Duodenal mucosa (tissue), 2 donors: ENCODE data around the gene TEX26.

Experiments used
- H3K27ac ChIP-seq: one replicate; pipeline ENCODE4 v1.7.0; 2013; ENCODE audit warnings: low read depth, low read length
- H3K27me3 ChIP-seq, 2 donors: one replicate each; pipeline ENCODE4 v1.7.0; 2013; ENCODE audit warnings: low read length in 2 of 2, control low read depth in 1 of 2; ENCODE audit not compliant: insufficient read depth in 2 of 2, control insufficient read depth in 1 of 2
- H3K36me3 ChIP-seq, 2 donors: one replicate each; pipeline ENCODE4 v1.7.0; 2013; ENCODE audit warnings: low read length in 2 of 2, control low read depth in 1 of 2; ENCODE audit not compliant: insufficient read depth in 2 of 2, control insufficient read depth in 1 of 2
- H3K4me1 ChIP-seq, 2 donors: one replicate each; pipeline ENCODE4 v1.7.0; 2013; ENCODE audit warnings: low read length in 2 of 2, control low read depth in 1 of 2; ENCODE audit not compliant: insufficient read depth in 2 of 2, control insufficient read depth in 1 of 2
- H3K4me3 ChIP-seq, 2 donors: one replicate each; pipeline ENCODE4 v1.7.0; 2013; ENCODE audit warnings: low read length in 2 of 2, low read depth in 1 of 2
- H3K9ac ChIP-seq, 2 donors: one replicate each; pipeline ENCODE4 v1.7.0; 2013; ENCODE audit warnings: low read length in 2 of 2, low read depth in 1 of 2
- H3K9me3 ChIP-seq, 2 donors: one replicate each; pipeline ENCODE4 v1.7.0; 2013; ENCODE audit warnings: low read length in 2 of 2, control low read depth in 1 of 2; ENCODE audit not compliant: control insufficient read depth in 1 of 2

Gene TEX26

GRCh38 chr13:30932481-30933353 lies at the start of gene TEX26:
Gene TEX26 (plus strand): TSS chr13:30932656. CDS start chr13:30932716, 60 bp downstream.
- Histone ChIP-seq H3K9ac (no peak within 1 kb of the TSS), H3K9me3 (no peaks in the 10 kb centered on the region), H3K4me1 (peaks cover 0 to 3% of the 10 kb centered on the region in 2 donors), H3K27me3 (peaks cover 6 to 40% of the 10 kb centered on the region in 2 donors), H3K4me3 (no peak within 1 kb of the TSS), H3K27ac (no peak within 1 kb of the TSS), H3K36me3 (no peaks in the 10 kb centered on the region)

- H3K27ac ChIP-seq = no peak overlapping the region
- H3K36me3 ChIP-seq = no peaks in the 10 kb centered on the region
- H3K9ac ChIP-seq = no peak overlapping the region
- H3K27me3 ChIP-seq = peaks cover 0 to 3% of the 10 kb centered on the region in 2 donors
- no peaks in the 10 kb centered on the region for H3K9me3 ChIP-seq
- no peak overlapping the region for H3K4me3 ChIP-seq
- peaks cover 0 to 3% of the 10 kb centered on the region in 2 donors for H3K4me1 ChIP-seq
These were observed 49.3 kb upstream of the TEX26 start for GRCh38 chr13:30882996-30883766.

- Histone ChIP-seq H3K4me3 (no peak overlapping the region), H3K27ac (no peak overlapping the region), H3K9ac (no peak overlapping the region), H3K36me3 (no peaks in the 10 kb centered on the region), H3K9me3 (peaks cover 0 to 3% of the 10 kb centered on the region in 2 donors), H3K4me1 (peaks cover 0 to 3% of the 10 kb centered on the region in 2 donors), H3K27me3 (peaks cover 0 to 3% of the 10 kb centered on the region in 2 donors)
These were observed 47.9 kb upstream of the TEX26 start for GRCh38 chr13:30884543-30884942.

GRCh38 chr13:30889196-30889690 lies 43.2 kb upstream of the TEX26 start:
- H3K4me3 ChIP-seq = no peak overlapping the region
- H3K27ac ChIP-seq = no peak overlapping the region
- H3K36me3 ChIP-seq = no peaks in the 10 kb centered on the region
- H3K9ac ChIP-seq = no peak overlapping the region
- H3K9me3 ChIP-seq = peaks cover 0 to 3% of the 10 kb centered on the region in 2 donors
- H3K4me1 ChIP-seq = no peaks in the 10 kb centered on the region
- no peaks in the 10 kb centered on the region for H3K27me3 ChIP-seq

- Histone ChIP-seq H3K9ac (no peak overlapping the region), H3K27me3 (no peaks in the 10 kb centered on the region), H3K27ac (no peak overlapping the region), H3K9me3 (peaks cover 0 to 3% of the 10 kb centered on the region in 2 donors), H3K4me1 (no peaks in the 10 kb centered on the region), H3K36me3 (no peaks in the 10 kb centered on the region), H3K4me3 (no peak overlapping the region)
These were observed 39.5 kb upstream of the TEX26 start for GRCh38 chr13:30892966-30893365.

GRCh38 chr13:30895773-30896172 lies 36.7 kb upstream of the TEX26 start:
- peaks cover 0 to 3% of the 10 kb centered on the region in 2 donors for H3K27me3 ChIP-seq
- no peak overlapping the region for H3K27ac ChIP-seq
- H3K9ac ChIP-seq = no peak overlapping the region
- H3K9me3 ChIP-seq = no peaks in the 10 kb centered on the region
- H3K4me3 ChIP-seq = no peak overlapping the region
- H3K36me3 ChIP-seq = no peaks in the 10 kb centered on the region
- H3K4me1 ChIP-seq = no peaks in the 10 kb centered on the region

GRCh38 chr13:30898070-30898469 lies 34.4 kb upstream of the TEX26 start:
- Histone ChIP-seq H3K27ac (no peak overlapping the region), H3K4me3 (no peak overlapping the region), H3K4me1 (no peaks in the 10 kb centered on the region)

GRCh38 chr13:30898678-30899241 lies 33.7 kb upstream of the TEX26 start:
- peaks cover 3 to 13% of the 10 kb centered on the region in 2 donors for H3K27me3 ChIP-seq
- no peak overlapping the region for H3K27ac ChIP-seq
- H3K9me3 ChIP-seq = no peaks in the 10 kb centered on the region
- H3K36me3 ChIP-seq = no peaks in the 10 kb centered on the region
- no peak overlapping the region for H3K4me3 ChIP-seq
- no peaks in the 10 kb centered on the region for H3K4me1 ChIP-seq
- no peak overlapping the region for H3K9ac ChIP-seq

More at GRCh38 chr13:30898070-30898469, 34.4 kb upstream of the TEX26 start:
- Histone ChIP-seq H3K9me3 (no peaks in the 10 kb centered on the region), H3K9ac (no peak overlapping the region), H3K36me3 (no peaks in the 10 kb centered on the region), H3K27me3 (peaks cover 3 to 7% of the 10 kb centered on the region in 2 donors)

- H3K36me3 ChIP-seq = no peaks in the 10 kb centered on the region
- no peak overlapping the region for H3K9ac ChIP-seq
- no peaks in the 10 kb centered on the region for H3K9me3 ChIP-seq
- no peak overlapping the region for H3K4me3 ChIP-seq
- no peak overlapping the region for H3K27ac ChIP-seq
- H3K27me3 ChIP-seq = peaks cover 11 to 28% of the 10 kb centered on the region in 2 donors
- H3K4me1 ChIP-seq = no peaks in the 10 kb centered on the region
These were observed 32.0 kb upstream of the TEX26 start for GRCh38 chr13:30900436-30900835.
